SK-N-SH (cell line): Measurements from ENCODE around the gene DCST1. TPM values are rescaled to one million over a fixed set of nuclear protein-coding genes. Genes with fewer than 3 reads are reported as not detected.
A peak's percentile ranks its signal among the peaks of the same experiment; 100 is the strongest.

Experiments
- CTCF ChIA-PET: fragments of 300-600, 350-600 bp; formaldehyde crosslinking; extraction: SDS; loops from one replicate; lab custom pipeline; 2021; lab: Yijun Ruan, JAX
- POLR2A ChIA-PET: fragments of 350-600 bp; sonication (Branson Sonifier 250); formaldehyde crosslinking; extraction: SDS; loops from one replicate; lab custom pipeline; 2020; ENCODE audit warnings: antibody characterized with exemption, inconsistent platforms; lab: Yijun Ruan, JAX
- DNase-seq: peaks from one replicate; pipeline ENCODE4 v3.0.0; 2012
- H2AFZ ChIP-seq: fragments of 200-600 bp; sonication (generic); 2 replicates; pipeline ENCODE4 v1.8.1; 2016; ENCODE audit warnings: antibody characterized with exemption, mild to moderate bottlenecking, low read depth
- H3F3A ChIP-seq: fragments of 200-600 bp; sonication (generic); replicated peaks from 2 replicates; pipeline ENCODE3; 2016; ENCODE audit warnings: antibody characterized with exemption, mild to moderate bottlenecking; ENCODE audit not compliant: insufficient read depth
- H3K27ac ChIP-seq, 2 experiments: fragments of 200-500 bp in 1 of 2; fragments of 200-600 bp in 1 of 2; sonication (Bioruptor generic) in 1 of 2; sonication (generic), shearing (Covaris generic) in 1 of 2; 2 replicates each; pipeline versions ENCODE4 v1.5.1 to v1.6.1; 2014 to 2016; ENCODE audit warnings: low read depth in 2 of 2, inconsistent platforms in 1 of 2, low read length in 1 of 2, mild to moderate bottlenecking in 1 of 2, mixed read lengths in 1 of 2
- H3K27me3 ChIP-seq: fragments of 200-600 bp; sonication (generic), shearing (Covaris generic); 2 replicates; pipeline ENCODE4 v1.6.1; 2016; ENCODE audit warnings: mixed run types; ENCODE audit not compliant: insufficient read depth
- H3K36me3 ChIP-seq, 2 experiments: fragments of 200-500 bp in 1 of 2; fragments of 200-600 bp in 1 of 2; sonication (Bioruptor generic) in 1 of 2; sonication (generic) in 1 of 2; replicated peaks in 1 of 2; 2 replicates each; pipeline versions ENCODE3 to v1.5.1; 2014 to 2016; ENCODE audit warnings: low read length in 1 of 2, mild to moderate bottlenecking in 1 of 2; ENCODE audit not compliant: insufficient read depth in 2 of 2, control insufficient read depth in 1 of 2
- H3K4me1 ChIP-seq, 2 experiments: fragments of 200-500 bp in 1 of 2; fragments of 200-600 bp in 1 of 2; sonication (Bioruptor generic) in 1 of 2; sonication (generic), shearing (Covaris generic) in 1 of 2; 2 replicates each; pipeline versions ENCODE4 v1.5.1 to v1.6.1; 2014 to 2016; ENCODE audit warnings: low read depth in 1 of 2, low read length in 1 of 2, mixed run types in 1 of 2; ENCODE audit not compliant: insufficient read depth in 2 of 2, control insufficient read depth in 1 of 2
- H3K4me2 ChIP-seq: fragments of 200-600 bp; sonication (generic), shearing (Covaris generic); 2 replicates; pipeline ENCODE4 v1.6.1; 2017; ENCODE audit warnings: mixed run types
- H3K4me3 ChIP-seq, 2 experiments: fragments of 200-500 bp in 1 of 2; fragments of 200-600 bp in 1 of 2; sonication (Bioruptor generic) in 1 of 2; sonication (generic), shearing (Covaris generic) in 1 of 2; 2 replicates each; pipeline versions ENCODE4 v1.5.1 to v1.8.1; 2014 to 2016; ENCODE audit warnings: low read depth in 2 of 2, inconsistent platforms in 1 of 2, low read length in 1 of 2, mild to moderate bottlenecking in 1 of 2, mixed read lengths in 1 of 2, moderate library complexity in 1 of 2
- H3K79me2 ChIP-seq: fragments of 200-600 bp; sonication (generic); 2 replicates; pipeline ENCODE4 v1.8.1; 2017; ENCODE audit warnings: mild to moderate bottlenecking; ENCODE audit not compliant: insufficient read depth
- H3K9ac ChIP-seq: fragments of 200-600 bp; sonication (generic); 2 replicates; pipeline ENCODE4 v1.6.1; 2017; ENCODE audit warnings: mixed run types
- H3K9me2 ChIP-seq: fragments of 200-600 bp; sonication (generic); 2 replicates; pipeline ENCODE4 v1.6.1; 2017; ENCODE audit warnings: mixed run types
- H3K9me3 ChIP-seq: fragments of 200-600 bp; sonication (generic); 2 replicates; pipeline ENCODE4 v1.6.1; 2017; ENCODE audit warnings: mixed run types, mild to moderate bottlenecking, moderate library complexity
- H4K20me1 ChIP-seq: fragments of 200-600 bp; sonication (generic); 2 replicates; pipeline ENCODE4 v1.6.1; 2017; ENCODE audit warnings: mild to moderate bottlenecking, mixed run types; ENCODE audit not compliant: insufficient read depth
- CHD2 ChIP-seq: fragments of 150-350 bp; IDR thresholded peaks from 2 replicates; pipeline ENCODE4 v1.6.1; 2018; ENCODE audit warnings: low read length; ENCODE audit not compliant: partially characterized antibody
- EP300 ChIP-seq, 2 experiments: IDR thresholded peaks; 2 replicates each; pipeline versions ENCODE4 v1.4.0 to v1.6.1; 2012; ENCODE audit warnings: borderline replicate concordance in 1 of 2, low read depth in 1 of 2, low read length in 1 of 2
- EZH2phosphoT487 ChIP-seq: fragments of 200-600 bp; sonication (generic); IDR thresholded peaks from 2 replicates; pipeline ENCODE4 v1.6.1; 2017; ENCODE audit warnings: low read depth, mixed run types, mild to moderate bottlenecking, antibody characterized with exemption, moderate library complexity, borderline replicate concordance
- FOXJ3 ChIP-seq: sonication (generic); formaldehyde crosslinking; IDR thresholded peaks from 2 replicates; pipeline ENCODE4 v1.5.1; 2020; ENCODE audit warnings: mild to moderate bottlenecking, missing genetic modification reagents
- GABPA ChIP-seq: IDR thresholded peaks from 2 replicates; pipeline ENCODE4 v1.4.0; 2012; ENCODE audit warnings: low read depth, mild to moderate bottlenecking
- GATA2 ChIP-seq: sonication (generic); formaldehyde crosslinking; IDR thresholded peaks from 2 replicates; pipeline ENCODE4 v1.5.0; 2020; ENCODE audit warnings: mild to moderate bottlenecking, missing genetic modification reagents
- JUND ChIP-seq: IDR thresholded peaks from 2 replicates; pipeline ENCODE4 v1.4.0; 2012
- MXI1 ChIP-seq: IDR thresholded peaks from 2 replicates; pipeline ENCODE4 v1.6.1; 2012; ENCODE audit warnings: mild to moderate bottlenecking, low read depth, low read length, improper control_type of control experiment
- NFIC ChIP-seq: IDR thresholded peaks from 2 replicates; pipeline ENCODE4 v1.4.0; 2012; ENCODE audit warnings: borderline replicate concordance
- RCOR1 ChIP-seq: fragments of 150-350 bp; IDR thresholded peaks from 2 replicates; pipeline ENCODE4 v1.6.1; 2017; ENCODE audit warnings: antibody characterized with exemption, low read length
- RXRA ChIP-seq: IDR thresholded peaks from 2 replicates; pipeline ENCODE4 v1.4.0; 2012; ENCODE audit warnings: low read depth, mild to moderate bottlenecking, borderline replicate concordance
- TAF1 ChIP-seq: IDR thresholded peaks from 2 replicates; pipeline ENCODE4 v1.6.1; 2012; ENCODE audit warnings: low read depth, mild to moderate bottlenecking, low read length, moderate library complexity, borderline replicate concordance
- TCF12 ChIP-seq: IDR thresholded peaks from 2 replicates; pipeline ENCODE4 v1.4.0; 2012
- TEAD4 ChIP-seq: IDR thresholded peaks from 2 replicates; pipeline ENCODE4 v1.4.0; 2012; ENCODE audit warnings: mild to moderate bottlenecking, borderline replicate concordance; ENCODE audit not compliant: insufficient read depth
- YY1 ChIP-seq: IDR thresholded peaks from 2 replicates; pipeline ENCODE4 v1.4.0; 2012; ENCODE audit warnings: low read depth, mild to moderate bottlenecking
- WGBS: methylation state at CpG from one replicate; pipeline ENCODE4 v1.1.6; 2017; ENCODE audit warnings: low lambda C conversion rate; 5-methylcytosine and 5-hydroxymethylcytosine counted together
- polyA plus RNA-seq, 3 experiments: library from polyadenylated mRNA; depleted of rRNA; stranded (reverse); fragments of >200 nt; gene quantifications; 2 replicates each; pipeline ENCODE4 v1.2.3, GENCODE V29; 2012
- TF ChIP-seq, protein P1 (sequence below): IDR thresholded peaks from 2 replicates; pipeline ENCODE4 v1.6.1; 2012; ENCODE audit warnings: mild to moderate bottlenecking, low read depth, low read length, moderate library complexity
- TF ChIP-seq, protein P2 (sequence below): IDR thresholded peaks from 2 replicates; pipeline ENCODE4 v1.4.0; 2012; ENCODE audit warnings: low read depth
- TF ChIP-seq, protein P3 (sequence below): IDR thresholded peaks from 2 replicates; pipeline ENCODE4; 2012

The DCST1 gene
- polyA plus RNA-seq, 1 of the 3 experiments (the other 2 are of a cell fraction), result not detected

DNA sequence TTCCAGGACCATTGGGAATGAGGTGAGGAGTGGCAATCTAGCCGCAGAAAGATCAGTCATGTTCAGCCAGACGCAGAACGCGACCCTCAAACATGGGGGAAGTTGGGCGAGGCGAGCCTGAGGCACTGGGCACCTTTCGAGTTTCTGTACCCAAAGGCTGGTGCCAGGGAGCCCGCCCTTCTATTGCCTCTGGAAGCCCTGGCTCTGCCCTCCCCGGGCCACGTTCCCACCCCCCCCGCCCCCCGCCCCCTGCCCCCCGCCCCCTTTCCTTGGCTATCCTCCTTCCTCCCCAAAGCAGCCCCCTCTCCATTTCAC, 33.3 kb upstream of the DCST1 start:
- no peaks in the 10 kb centered on the region for H3K27me3 ChIP-seq
- peak overlapping the region; percentile 57 to 71 for H3K4me3 ChIP-seq
- H3K9ac ChIP-seq, result peak overlapping the region; percentile 76; the same call in 1 of the 2 replicates
- DNase-seq, result no peak
- no peaks in the 10 kb centered on the region for H3K9me2 ChIP-seq
- ChIA-PET POLR2A (interaction anchor here (0.7 to 3.0 kb wide), 4 partner anchors 27 to 45 kb away, joined by 3 to 18 read pairs (median 11); partner anchors contain the start of genes PBXIP1, PYGO2 and SHC1), CTCF (interaction anchor here (0.6 to 14.0 kb wide), 19 partner anchors 8 to 331 kb away, joined by 3 to 640 read pairs (median 10); partner anchors contain the start of genes ADAM15, CKS1B, EFNA3 and FLAD1)
- peaks cover 22 to 28% of the 10 kb centered on the region in 2 experiments for H3K4me1 ChIP-seq
- peak overlapping the region; percentile 70; the same call in 1 of the 2 replicates for H2AFZ ChIP-seq
- H4K20me1 ChIP-seq, result no peaks in the 10 kb centered on the region
- WGBS, result 6% methylated on average over 13 of the region's 13 CpGs
- peaks cover 31% of the 10 kb centered on the region for H3K79me2 ChIP-seq
- peak overlapping the region; percentile 92 to 94 for H3K27ac ChIP-seq
- TF ChIP-seq FOXJ3 (CRISPR knock-in tag) (no peak), GATA2 (no peak), RCOR1 (no peak)
- H3F3A ChIP-seq, result peaks cover 31% of the 10 kb centered on the region
- no peaks in the 10 kb centered on the region for H3K36me3 ChIP-seq
- H3K9me3 ChIP-seq, result no peaks in the 10 kb centered on the region
- H3K4me2 ChIP-seq, result peak overlapping the region; percentile 96

DNA sequence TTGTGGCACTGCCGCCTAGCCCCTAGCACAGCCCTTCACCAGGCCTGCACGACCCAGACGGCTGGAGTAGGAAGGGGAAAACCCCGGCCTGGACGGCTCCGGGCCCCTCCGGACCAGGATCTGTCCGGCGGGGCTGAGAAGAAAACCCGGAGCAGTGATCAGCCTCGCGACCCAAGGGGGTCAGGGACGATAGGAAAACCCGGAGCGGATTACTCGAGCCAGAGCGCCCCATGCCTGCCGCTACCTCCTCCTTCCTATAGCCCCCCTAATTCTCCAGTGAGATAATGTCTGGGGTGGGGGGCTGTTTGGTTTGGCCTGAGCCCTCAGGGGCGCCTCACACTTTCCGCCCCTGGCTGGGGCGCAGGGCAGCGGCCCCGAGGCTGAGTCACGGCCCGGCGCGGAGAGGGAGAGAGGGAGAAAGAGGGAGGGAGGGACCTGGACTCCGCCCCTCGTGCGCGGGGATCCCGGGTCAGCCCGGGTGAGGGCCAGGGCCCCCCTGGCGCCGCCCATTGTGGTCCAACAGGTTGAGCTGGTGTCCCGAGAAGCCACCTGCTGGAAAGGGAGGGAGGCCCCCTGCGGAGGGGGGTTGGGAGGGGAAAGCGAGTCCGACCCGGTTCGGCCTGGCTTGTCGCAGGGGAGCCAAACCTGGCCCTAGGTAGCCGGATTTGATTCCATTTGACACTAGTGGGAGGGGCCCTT, 32.7 kb upstream of the DCST1 start:
- H3K9ac ChIP-seq, result peak overlapping the region; percentile 76
- peak; percentile 68; the same call in 1 of the 2 replicates for TF ChIP-seq NFIC
- TF ChIP-seq MXI1, result peak; percentile 64
- TF ChIP-seq RXRA, result peak; percentile 24; the same call in 1 of the 2 replicates
- TF ChIP-seq, protein P1, sequence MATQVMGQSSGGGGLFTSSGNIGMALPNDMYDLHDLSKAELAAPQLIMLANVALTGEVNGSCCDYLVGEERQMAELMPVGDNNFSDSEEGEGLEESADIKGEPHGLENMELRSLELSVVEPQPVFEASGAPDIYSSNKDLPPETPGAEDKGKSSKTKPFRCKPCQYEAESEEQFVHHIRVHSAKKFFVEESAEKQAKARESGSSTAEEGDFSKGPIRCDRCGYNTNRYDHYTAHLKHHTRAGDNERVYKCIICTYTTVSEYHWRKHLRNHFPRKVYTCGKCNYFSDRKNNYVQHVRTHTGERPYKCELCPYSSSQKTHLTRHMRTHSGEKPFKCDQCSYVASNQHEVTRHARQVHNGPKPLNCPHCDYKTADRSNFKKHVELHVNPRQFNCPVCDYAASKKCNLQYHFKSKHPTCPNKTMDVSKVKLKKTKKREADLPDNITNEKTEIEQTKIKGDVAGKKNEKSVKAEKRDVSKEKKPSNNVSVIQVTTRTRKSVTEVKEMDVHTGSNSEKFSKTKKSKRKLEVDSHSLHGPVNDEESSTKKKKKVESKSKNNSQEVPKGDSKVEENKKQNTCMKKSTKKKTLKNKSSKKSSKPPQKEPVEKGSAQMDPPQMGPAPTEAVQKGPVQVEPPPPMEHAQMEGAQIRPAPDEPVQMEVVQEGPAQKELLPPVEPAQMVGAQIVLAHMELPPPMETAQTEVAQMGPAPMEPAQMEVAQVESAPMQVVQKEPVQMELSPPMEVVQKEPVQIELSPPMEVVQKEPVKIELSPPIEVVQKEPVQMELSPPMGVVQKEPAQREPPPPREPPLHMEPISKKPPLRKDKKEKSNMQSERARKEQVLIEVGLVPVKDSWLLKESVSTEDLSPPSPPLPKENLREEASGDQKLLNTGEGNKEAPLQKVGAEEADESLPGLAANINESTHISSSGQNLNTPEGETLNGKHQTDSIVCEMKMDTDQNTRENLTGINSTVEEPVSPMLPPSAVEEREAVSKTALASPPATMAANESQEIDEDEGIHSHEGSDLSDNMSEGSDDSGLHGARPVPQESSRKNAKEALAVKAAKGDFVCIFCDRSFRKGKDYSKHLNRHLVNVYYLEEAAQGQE, result 0 out of 2 replicates have a peak, but pooled peaks have one; percentile 28
- no peak for TF ChIP-seq EZH2phosphoT487
- TF ChIP-seq CHD2, result peak; percentile 64
- peak; percentile 33; the same call in 1 of the 2 replicates for TF ChIP-seq RCOR1
- peak; percentile 95 for TF ChIP-seq JUND
- TF ChIP-seq GABPA, result no peak; the same call in 1 of the 2 replicates
- TF ChIP-seq TCF12, result peak; percentile 55; the same call in 1 of the 2 replicates
- TF ChIP-seq, protein P2, sequence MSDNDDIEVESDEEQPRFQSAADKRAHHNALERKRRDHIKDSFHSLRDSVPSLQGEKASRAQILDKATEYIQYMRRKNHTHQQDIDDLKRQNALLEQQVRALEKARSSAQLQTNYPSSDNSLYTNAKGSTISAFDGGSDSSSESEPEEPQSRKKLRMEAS, result peak; percentile 64; the same call in 1 of the 2 replicates
- TF ChIP-seq YY1, result peak; percentile 68
- TF ChIP-seq, protein P3, sequence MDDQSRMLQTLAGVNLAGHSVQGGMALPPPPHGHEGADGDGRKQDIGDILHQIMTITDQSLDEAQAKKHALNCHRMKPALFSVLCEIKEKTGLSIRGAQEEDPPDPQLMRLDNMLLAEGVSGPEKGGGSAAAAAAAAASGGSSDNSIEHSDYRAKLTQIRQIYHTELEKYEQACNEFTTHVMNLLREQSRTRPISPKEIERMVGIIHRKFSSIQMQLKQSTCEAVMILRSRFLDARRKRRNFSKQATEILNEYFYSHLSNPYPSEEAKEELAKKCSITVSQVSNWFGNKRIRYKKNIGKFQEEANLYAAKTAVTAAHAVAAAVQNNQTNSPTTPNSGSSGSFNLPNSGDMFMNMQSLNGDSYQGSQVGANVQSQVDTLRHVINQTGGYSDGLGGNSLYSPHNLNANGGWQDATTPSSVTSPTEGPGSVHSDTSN, result peak; percentile 54
- peak; percentile 74 for TF ChIP-seq TAF1
- TF ChIP-seq FOXJ3 (CRISPR knock-in tag), result no peak
- no peak; the same call in 1 of the 2 replicates for TF ChIP-seq TEAD4
- TF ChIP-seq EP300 (IDR thresholded peaks at IDR 0.05; ENCODE audit: borderline replicate concordance in 1 of 2, low read depth in 1 of 2, low read length in 1 of 2), result peak in 1 of 2 experiments; percentile 50; a peak in 3 of 4 replicates

More for the DNA sequence above, 32.7 kb upstream of the DCST1 start:
- 2% methylated on average over 20 of the region's 43 CpGs for WGBS
- Histone ChIP-seq H3F3A (peaks cover 30% of the 10 kb centered on the region), H3K4me1 (peaks cover 19 to 31% of the 10 kb centered on the region in 2 experiments), H3K9me2 (no peaks in the 10 kb centered on the region), H3K4me2 (peak overlapping the region; percentile 96), H3K9me3 (no peaks in the 10 kb centered on the region), H3K27ac (peak overlapping the region; percentile 92 to 94), H3K27me3 (no peaks in the 10 kb centered on the region), H3K79me2 (peaks cover 32% of the 10 kb centered on the region), H3K4me3 (peak overlapping the region; percentile 57 to 71), H3K36me3 (peaks cover 0 to under 1% of the 10 kb centered on the region in 2 experiments), H2AFZ (no peak overlapping the region; the same call in 1 of the 2 replicates), H4K20me1 (no peaks in the 10 kb centered on the region)
- CTCF ChIA-PET, result interaction anchor here (0.8 to 14.0 kb wide), 20 partner anchors 14 to 172 kb away, joined by 3 to 640 read pairs (median 6); partner anchors contain the start of genes ADAM15, CKS1B, DCST1 and DCST2
- DNase-seq, result peak; percentile 94
- POLR2A ChIA-PET, result interaction anchor here (0.9 to 3.0 kb wide), 4 partner anchors 17 to 40 kb away, joined by 3 to 18 read pairs (median 6); partner anchors contain the start of genes PYGO2 and SHC1
